ENCODE results near the gene DCAF11. TPM values are rescaled to one million over a fixed set of nuclear protein-coding genes. Genes with fewer than 3 reads are reported as not detected.

The DCAF11 gene
- total and polyA plus RNA-seq, 2 of the 13 experiments (the other 11 are each of a cell fraction or from before 2014, with no cell fraction given), result 150 to 257 TPM

DNA sequence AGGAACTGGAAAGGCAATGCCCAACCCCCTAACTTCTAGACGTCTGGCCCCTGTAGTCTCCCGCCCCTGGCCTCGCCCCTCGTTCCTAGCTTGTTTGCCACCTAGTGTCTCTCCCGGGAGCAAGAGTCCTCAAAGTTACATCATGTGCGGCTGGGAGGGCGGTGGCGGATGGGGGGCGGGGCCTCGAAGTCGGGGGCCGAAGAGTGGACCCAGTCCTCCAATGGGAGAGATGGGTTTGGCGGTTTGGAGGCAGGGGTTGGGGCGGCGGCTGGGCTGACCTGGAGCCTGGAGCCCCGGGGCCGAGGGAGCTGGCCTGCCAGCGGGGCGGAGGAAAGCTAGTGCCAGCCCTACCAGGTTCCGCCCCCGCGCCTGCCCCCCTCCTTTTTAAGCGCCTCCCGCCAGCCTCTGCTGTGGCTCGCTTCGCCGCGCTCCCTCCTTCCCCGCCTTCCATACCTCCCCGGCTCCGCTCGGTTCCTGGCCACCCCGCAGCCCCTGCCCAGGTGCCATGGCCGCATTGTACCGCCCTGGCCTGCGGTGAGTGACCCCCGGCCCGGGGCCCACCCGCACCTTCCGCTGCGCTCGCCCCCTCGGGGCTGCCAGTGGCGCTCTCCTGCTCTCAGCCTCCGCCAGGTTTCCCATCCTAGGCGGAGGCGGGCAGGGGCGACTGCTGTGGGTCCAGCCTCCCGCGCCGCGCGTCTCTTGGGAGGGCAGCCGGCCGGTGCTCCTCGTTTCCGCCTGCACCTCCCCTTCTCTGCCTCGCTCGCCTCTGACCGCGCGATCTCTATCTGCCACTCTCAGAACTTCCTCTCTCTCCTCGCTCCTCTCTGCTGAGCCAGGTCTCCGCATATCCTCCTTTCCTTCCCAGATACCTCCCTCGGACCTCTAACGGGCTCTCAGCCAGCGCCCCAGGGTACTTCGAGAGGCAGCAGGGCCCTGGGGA lies 20.4 kb upstream of the DCAF11 start, which contains the start of gene PCK2 (continued):
- TF ChIP-seq, protein P1, sequence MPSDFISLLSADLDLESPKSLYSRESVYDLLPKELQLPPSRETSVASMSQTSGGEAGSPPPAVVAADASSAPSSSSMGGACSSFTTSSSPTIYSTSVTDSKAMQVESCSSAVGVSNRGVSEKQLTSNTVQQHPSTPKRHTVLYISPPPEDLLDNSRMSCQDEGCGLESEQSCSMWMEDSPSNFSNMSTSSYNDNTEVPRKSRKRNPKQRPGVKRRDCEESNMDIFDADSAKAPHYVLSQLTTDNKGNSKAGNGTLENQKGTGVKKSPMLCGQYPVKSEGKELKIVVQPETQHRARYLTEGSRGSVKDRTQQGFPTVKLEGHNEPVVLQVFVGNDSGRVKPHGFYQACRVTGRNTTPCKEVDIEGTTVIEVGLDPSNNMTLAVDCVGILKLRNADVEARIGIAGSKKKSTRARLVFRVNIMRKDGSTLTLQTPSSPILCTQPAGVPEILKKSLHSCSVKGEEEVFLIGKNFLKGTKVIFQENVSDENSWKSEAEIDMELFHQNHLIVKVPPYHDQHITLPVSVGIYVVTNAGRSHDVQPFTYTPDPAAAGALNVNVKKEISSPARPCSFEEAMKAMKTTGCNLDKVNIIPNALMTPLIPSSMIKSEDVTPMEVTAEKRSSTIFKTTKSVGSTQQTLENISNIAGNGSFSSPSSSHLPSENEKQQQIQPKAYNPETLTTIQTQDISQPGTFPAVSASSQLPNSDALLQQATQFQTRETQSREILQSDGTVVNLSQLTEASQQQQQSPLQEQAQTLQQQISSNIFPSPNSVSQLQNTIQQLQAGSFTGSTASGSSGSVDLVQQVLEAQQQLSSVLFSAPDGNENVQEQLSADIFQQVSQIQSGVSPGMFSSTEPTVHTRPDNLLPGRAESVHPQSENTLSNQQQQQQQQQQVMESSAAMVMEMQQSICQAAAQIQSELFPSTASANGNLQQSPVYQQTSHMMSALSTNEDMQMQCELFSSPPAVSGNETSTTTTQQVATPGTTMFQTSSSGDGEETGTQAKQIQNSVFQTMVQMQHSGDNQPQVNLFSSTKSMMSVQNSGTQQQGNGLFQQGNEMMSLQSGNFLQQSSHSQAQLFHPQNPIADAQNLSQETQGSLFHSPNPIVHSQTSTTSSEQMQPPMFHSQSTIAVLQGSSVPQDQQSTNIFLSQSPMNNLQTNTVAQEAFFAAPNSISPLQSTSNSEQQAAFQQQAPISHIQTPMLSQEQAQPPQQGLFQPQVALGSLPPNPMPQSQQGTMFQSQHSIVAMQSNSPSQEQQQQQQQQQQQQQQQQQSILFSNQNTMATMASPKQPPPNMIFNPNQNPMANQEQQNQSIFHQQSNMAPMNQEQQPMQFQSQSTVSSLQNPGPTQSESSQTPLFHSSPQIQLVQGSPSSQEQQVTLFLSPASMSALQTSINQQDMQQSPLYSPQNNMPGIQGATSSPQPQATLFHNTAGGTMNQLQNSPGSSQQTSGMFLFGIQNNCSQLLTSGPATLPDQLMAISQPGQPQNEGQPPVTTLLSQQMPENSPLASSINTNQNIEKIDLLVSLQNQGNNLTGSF (CRISPR knock-in tag; IDR thresholded peaks at IDR 0.05), result peak; percentile 87
- TF ChIP-seq CREM (IDR thresholded peaks at IDR 0.05) (peak; percentile 74), CREM (CRISPR knock-in tag; IDR thresholded peaks at IDR 0.05) (no peak; the same call in 1 of the 2 replicates), ZNF737 (CRISPR knock-in tag; IDR thresholded peaks at IDR 0.05; ENCODE audit: borderline replicate concordance) (no peak), MAFG (CRISPR knock-in tag; IDR thresholded peaks at IDR 0.05) (no peak), ZSCAN30 (CRISPR knock-in tag; IDR thresholded peaks at IDR 0.05) (no peak), ZNF496 (CRISPR knock-in tag; IDR thresholded peaks at IDR 0.05; ENCODE audit: insufficient replicate concordance) (no peak), KMT2A (CRISPR knock-in tag; IDR thresholded peaks at IDR 0.05) (peak; percentile 93), GLI4 (CRISPR knock-in tag; IDR thresholded peaks at IDR 0.05; ENCODE audit: borderline replicate concordance) (peak; percentile 98), NCOA1 (CRISPR knock-in tag; IDR thresholded peaks at IDR 0.05) (no peak), ZNF180 (CRISPR knock-in tag; IDR thresholded peaks at IDR 0.05; ENCODE audit: borderline replicate concordance, low read depth) (peak; percentile 95; the same call in 1 of the 2 replicates)
- TF ChIP-seq, protein P2, sequence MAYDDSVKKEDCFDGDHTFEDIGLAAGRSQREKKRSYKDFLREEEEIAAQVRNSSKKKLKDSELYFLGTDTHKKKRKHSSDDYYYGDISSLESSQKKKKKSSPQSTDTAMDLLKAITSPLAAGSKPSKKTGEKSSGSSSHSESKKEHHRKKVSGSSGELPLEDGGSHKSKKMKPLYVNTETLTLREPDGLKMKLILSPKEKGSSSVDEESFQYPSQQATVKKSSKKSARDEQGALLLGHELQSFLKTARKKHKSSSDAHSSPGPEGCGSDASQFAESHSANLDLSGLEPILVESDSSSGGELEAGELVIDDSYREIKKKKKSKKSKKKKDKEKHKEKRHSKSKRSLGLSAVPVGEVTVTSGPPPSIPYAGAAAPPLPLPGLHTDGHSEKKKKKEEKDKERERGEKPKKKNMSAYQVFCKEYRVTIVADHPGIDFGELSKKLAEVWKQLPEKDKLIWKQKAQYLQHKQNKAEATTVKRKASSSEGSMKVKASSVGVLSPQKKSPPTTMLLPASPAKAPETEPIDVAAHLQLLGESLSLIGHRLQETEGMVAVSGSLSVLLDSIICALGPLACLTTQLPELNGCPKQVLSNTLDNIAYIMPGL (CRISPR knock-in tag; IDR thresholded peaks at IDR 0.05; ENCODE audit: borderline replicate concordance in 1 of 2, low read depth in 1 of 2), result peak; percentile 92 to 98; a peak in 3 of 4 replicates
- TF ChIP-seq, protein P3, sequence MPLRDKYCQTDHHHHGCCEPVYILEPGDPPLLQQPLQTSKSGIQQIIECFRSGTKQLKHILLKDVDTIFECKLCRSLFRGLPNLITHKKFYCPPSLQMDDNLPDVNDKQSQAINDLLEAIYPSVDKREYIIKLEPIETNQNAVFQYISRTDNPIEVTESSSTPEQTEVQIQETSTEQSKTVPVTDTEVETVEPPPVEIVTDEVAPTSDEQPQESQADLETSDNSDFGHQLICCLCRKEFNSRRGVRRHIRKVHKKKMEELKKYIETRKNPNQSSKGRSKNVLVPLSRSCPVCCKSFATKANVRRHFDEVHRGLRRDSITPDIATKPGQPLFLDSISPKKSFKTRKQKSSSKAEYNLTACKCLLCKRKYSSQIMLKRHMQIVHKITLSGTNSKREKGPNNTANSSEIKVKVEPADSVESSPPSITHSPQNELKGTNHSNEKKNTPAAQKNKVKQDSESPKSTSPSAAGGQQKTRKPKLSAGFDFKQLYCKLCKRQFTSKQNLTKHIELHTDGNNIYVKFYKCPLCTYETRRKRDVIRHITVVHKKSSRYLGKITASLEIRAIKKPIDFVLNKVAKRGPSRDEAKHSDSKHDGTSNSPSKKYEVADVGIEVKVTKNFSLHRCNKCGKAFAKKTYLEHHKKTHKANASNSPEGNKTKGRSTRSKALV (CRISPR knock-in tag; IDR thresholded peaks at IDR 0.05), result peak; percentile 82; the same call in 1 of the 2 replicates
- TF ChIP-seq, protein P4, sequence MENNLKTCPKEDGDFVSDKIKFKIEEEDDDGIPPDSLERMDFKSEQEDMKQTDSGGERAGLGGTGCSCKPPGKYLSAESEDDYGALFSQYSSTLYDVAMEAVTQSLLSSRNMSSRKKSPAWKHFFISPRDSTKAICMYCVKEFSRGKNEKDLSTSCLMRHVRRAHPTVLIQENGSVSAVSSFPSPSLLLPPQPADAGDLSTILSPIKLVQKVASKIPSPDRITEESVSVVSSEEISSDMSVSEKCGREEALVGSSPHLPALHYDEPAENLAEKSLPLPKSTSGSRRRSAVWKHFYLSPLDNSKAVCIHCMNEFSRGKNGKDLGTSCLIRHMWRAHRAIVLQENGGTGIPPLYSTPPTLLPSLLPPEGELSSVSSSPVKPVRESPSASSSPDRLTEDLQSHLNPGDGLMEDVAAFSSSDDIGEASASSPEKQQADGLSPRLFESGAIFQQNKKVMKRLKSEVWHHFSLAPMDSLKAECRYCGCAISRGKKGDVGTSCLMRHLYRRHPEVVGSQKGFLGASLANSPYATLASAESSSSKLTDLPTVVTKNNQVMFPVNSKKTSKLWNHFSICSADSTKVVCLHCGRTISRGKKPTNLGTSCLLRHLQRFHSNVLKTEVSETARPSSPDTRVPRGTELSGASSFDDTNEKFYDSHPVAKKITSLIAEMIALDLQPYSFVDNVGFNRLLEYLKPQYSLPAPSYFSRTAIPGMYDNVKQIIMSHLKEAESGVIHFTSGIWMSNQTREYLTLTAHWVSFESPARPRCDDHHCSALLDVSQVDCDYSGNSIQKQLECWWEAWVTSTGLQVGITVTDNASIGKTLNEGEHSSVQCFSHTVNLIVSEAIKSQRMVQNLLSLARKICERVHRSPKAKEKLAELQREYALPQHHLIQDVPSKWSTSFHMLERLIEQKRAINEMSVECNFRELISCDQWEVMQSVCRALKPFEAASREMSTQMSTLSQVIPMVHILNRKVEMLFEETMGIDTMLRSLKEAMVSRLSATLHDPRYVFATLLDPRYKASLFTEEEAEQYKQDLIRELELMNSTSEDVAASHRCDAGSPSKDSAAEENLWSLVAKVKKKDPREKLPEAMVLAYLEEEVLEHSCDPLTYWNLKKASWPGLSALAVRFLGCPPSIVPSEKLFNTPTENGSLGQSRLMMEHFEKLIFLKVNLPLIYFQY (CRISPR knock-in tag; IDR thresholded peaks at IDR 0.05; ENCODE audit: borderline replicate concordance), result peak; percentile 86
